Body of pancreas (tissue), 4 donors: ENCODE data around the gene MYCL. TPM values are rescaled to one million over a fixed set of nuclear protein-coding genes. Genes with fewer than 3 reads are reported as not detected.

Experiments used
- ATAC-seq: fragments of 150-250 bp; one replicate; pipeline ENCODE4 v1.9.1; 2016
- DNase-seq, 4 donors: peaks; one replicate each; pipeline ENCODE4 v3.0.0-alpha.2; 2019
- H3K27ac ChIP-seq, 4 donors: fragments of 200-600 bp; sonication (generic); 1 replicate in 3 of 4; 2 replicates in 1 of 4; pipeline versions ENCODE4 v1.5.1 to v1.6.1; 2016 to 2019; ENCODE audit warnings: mild to moderate bottlenecking in 1 of 4, mixed read lengths in 1 of 4, moderate library complexity in 1 of 4
- H3K27me3 ChIP-seq, 2 donors: fragments of 200-600 bp; sonication (generic); one replicate each; pipeline ENCODE4 v1.6.0; 2016; ENCODE audit warnings: mild to moderate bottlenecking in 1 of 2
- H3K36me3 ChIP-seq, 2 donors: fragments of 200-600 bp; sonication (generic); replicated peaks in 1 of 2; 2 replicates each; pipeline ENCODE4 v1.5.1; 2016; ENCODE audit warnings: low read depth in 2 of 2; ENCODE audit not compliant: insufficient read depth in 1 of 2
- H3K4me1 ChIP-seq: fragments of 200-600 bp; sonication (generic); one replicate; pipeline ENCODE4 v1.6.0; 2016
- H3K4me3 ChIP-seq, 2 donors: fragments of 200-600 bp; sonication (generic); 1 replicate in 1 of 2; 2 replicates in 1 of 2; pipeline ENCODE4 v1.5.1; 2016 to 2019
- H3K9me3 ChIP-seq, 3 donors: fragments of 200-600 bp; sonication (generic); 1 replicate in 2 of 3; 2 replicates in 1 of 3; pipeline ENCODE4 v1.5.1; 2016
- CTCF ChIP-seq, 7 experiments: fragments of 450-650 bp in 4 of 7; fragments of 200-600 bp in 3 of 7; sonication (generic) in 3 of 7; IDR thresholded peaks; one replicate each; pipeline ENCODE4 v1.5.1; 2016 to 2019; ENCODE audit warnings: antibody characterized with exemption in 7 of 7
- POLR2A ChIP-seq, 3 donors: fragments of 450-650 bp; IDR thresholded peaks; one replicate each; pipeline ENCODE4 v1.6.1; 2016; ENCODE audit warnings: antibody characterized with exemption in 3 of 3, mild to moderate bottlenecking in 2 of 3
- whole genome bisulfite sequencing, 2 donors: methylation state at CpG; one replicate each; pipeline ENCODE4 v1.1.5; 2017; 5-methylcytosine and 5-hydroxymethylcytosine counted together
- intact Hi-C: fragments of 100-400 bp; cut with DNase I; formaldehyde crosslinking; loops from one replicate; pipeline ENCODE4 v1.15.1; 2023
- total RNA-seq, 2 donors: library from RNA; depleted of rRNA; stranded (reverse); fragments of >200 nt; gene quantifications; one replicate each; pipeline ENCODE4 v1.1.0, GENCODE V29; 2016

Gene MYCL
- total RNA-seq, 2 donors from 2014 or later: 28.3 to 33.0 TPM

GRCh38 chr1:39858315-39858714 lies 43.4 kb downstream of the MYCL start:
- Histone ChIP-seq H3K27me3 (peaks cover 0 to 4% of the 10 kb centered on the region in 2 donors), H3K27ac (no peak overlapping the region), H3K36me3 (no peaks in the 10 kb centered on the region), H3K9me3 (no peaks in the 10 kb centered on the region), H3K4me1 (peaks cover 5% of the 10 kb centered on the region), H3K4me3 (no peak overlapping the region)
- ATAC-seq (no peak), DNase-seq (no peak)
- intact Hi-C loops: no loop called here
- no peak for TF ChIP-seq POLR2A (IDR thresholded peaks at IDR 0.05)
- no peak for TF ChIP-seq CTCF (IDR thresholded peaks at IDR 0.05)
- 78 to 82% methylated on average over 3 of the region's 3 CpGs for WGBS, 2 donors

- H3K27ac ChIP-seq: no peak overlapping the region
- intact Hi-C loops: no loop called here
Observed at GRCh38 chr1:39857126-39857878, 44.4 kb downstream of the MYCL start.

GRCh38 chr1:39854738-39855137 lies 47.0 kb downstream of the MYCL start:
- H3K4me1 ChIP-seq: peaks cover 29% of the 10 kb centered on the region
- TF ChIP-seq CTCF (IDR thresholded peaks at IDR 0.05) (no peak), POLR2A (IDR thresholded peaks at IDR 0.05) (no peak)
- H3K4me3 ChIP-seq: no peak overlapping the region
- H3K36me3 ChIP-seq: peaks cover 0 to 2% of the 10 kb centered on the region in 2 donors
- H3K27ac ChIP-seq: no peak overlapping the region
- ATAC-seq (no peak), DNase-seq (no peak)
- intact Hi-C loops: no loop called here
- 91 to 97% methylated on average over 8 of the region's 8 CpGs for WGBS, 2 donors
- H3K27me3 ChIP-seq: peaks cover 0 to 3% of the 10 kb centered on the region in 2 donors
- no peaks in the 10 kb centered on the region for H3K9me3 ChIP-seq

More at GRCh38 chr1:39857126-39857878, 44.4 kb downstream of the MYCL start:
- 60 to 67% methylated on average over 3 of the region's 3 CpGs for WGBS, 2 donors
- Histone ChIP-seq H3K4me3 (no peak overlapping the region), H3K9me3 (no peaks in the 10 kb centered on the region), H3K36me3 (no peaks in the 10 kb centered on the region), H3K4me1 (peaks cover 8% of the 10 kb centered on the region), H3K27me3 (peaks cover 0 to 4% of the 10 kb centered on the region in 2 donors)
- DNase-seq: no peak
- no peak for ATAC-seq
- TF ChIP-seq CTCF (IDR thresholded peaks at IDR 0.05) (no peak), POLR2A (IDR thresholded peaks at IDR 0.05) (no peak)

GRCh38 chr1:39854314-39854713 lies 47.4 kb downstream of the MYCL start:
- Histone ChIP-seq H3K36me3 (peaks cover 0 to 2% of the 10 kb centered on the region in 2 donors), H3K4me1 (peaks cover 29% of the 10 kb centered on the region), H3K9me3 (no peaks in the 10 kb centered on the region), H3K4me3 (no peak overlapping the region), H3K27me3 (no peaks in the 10 kb centered on the region), H3K27ac (no peak overlapping the region)
- DNase-seq (no peak), ATAC-seq (no peak)
- intact Hi-C loops: no loop called here
- TF ChIP-seq CTCF (IDR thresholded peaks at IDR 0.05) (no peak), POLR2A (IDR thresholded peaks at IDR 0.05) (no peak)

GRCh38 chr1:39852876-39853275 lies 48.8 kb downstream of the MYCL start:
- H3K9me3 ChIP-seq: no peaks in the 10 kb centered on the region
- intact Hi-C loops: no loop called here
- H3K36me3 ChIP-seq: peaks cover 0 to 2% of the 10 kb centered on the region in 2 donors
- H3K27me3 ChIP-seq: no peaks in the 10 kb centered on the region
- ATAC-seq (no peak), DNase-seq (no peak)
- TF ChIP-seq CTCF (IDR thresholded peaks at IDR 0.05) (no peak), POLR2A (IDR thresholded peaks at IDR 0.05) (no peak)
- H3K4me3 ChIP-seq: no peak overlapping the region
- peaks cover 29% of the 10 kb centered on the region for H3K4me1 ChIP-seq
- peak overlapping the region in 3 of 4 donors; percentile 56 to 67 (median 64) for H3K27ac ChIP-seq
- 67 to 71% methylated on average over 1 of the region's 1 CpG for whole genome bisulfite sequencing, 2 donors
